SIG-M5 (cell line): ENCODE measurements around the gene SNAPC3.
"Not testable (repeated sequence)": the region's sequence is repeated elsewhere in the genome, so short reads cannot be mapped to it uniquely, and the experiment has no call there.

Experiments
- DNase-seq: peaks from one replicate; lab custom pipeline; 2025; lab: John Stamatoyannopoulos, UW

Gene SNAPC3

GRCh38 chr9:15422372-15423230 lies at the start of gene SNAPC3:
Gene SNAPC3, plus strand, starts transcription at chr9:15422876. Its CDS starts 4 bp downstream, at chr9:15422880.
- DNase-seq = peak; percentile 53

GRCh38 chr9:15373881-15374280 lies 48.8 kb upstream of the SNAPC3 start:
- no peak for DNase-seq

- no peak for DNase-seq
These were observed 48.4 kb upstream of the SNAPC3 start for GRCh38 chr9:15374310-15374709.

- no peak for DNase-seq
These were observed 47.9 kb upstream of the SNAPC3 start for GRCh38 chr9:15374825-15375224.

GRCh38 chr9:15377625-15378540 lies 44.8 kb upstream of the SNAPC3 start:
- DNase-seq = no peak

- not testable (repeated sequence) for DNase-seq
These were observed 43.4 kb upstream of the SNAPC3 start for GRCh38 chr9:15379317-15379716.

- DNase-seq = not testable (repeated sequence)
These were observed 42.8 kb upstream of the SNAPC3 start for GRCh38 chr9:15379888-15380287.

GRCh38 chr9:15381491-15381890 lies 41.2 kb upstream of the SNAPC3 start:
- DNase-seq = no peak

- DNase-seq = no peak
These were observed 36.2 kb upstream of the SNAPC3 start for GRCh38 chr9:15386465-15386864.

GRCh38 chr9:15389173-15389572 lies 33.5 kb upstream of the SNAPC3 start:
- DNase-seq = no peak

GRCh38 chr9:15389631-15390030 lies 33.0 kb upstream of the SNAPC3 start:
- DNase-seq = no peak

GRCh38 chr9:15390201-15390600 lies 32.5 kb upstream of the SNAPC3 start:
- no peak for DNase-seq

GRCh38 chr9:15392363-15392762 lies 30.3 kb upstream of the SNAPC3 start:
- DNase-seq = no peak

- DNase-seq = no peak
These were observed 22.3 kb upstream of the SNAPC3 start for GRCh38 chr9:15400281-15400941.

GRCh38 chr9:15401266-15401665 lies 21.4 kb upstream of the SNAPC3 start:
- DNase-seq = no peak

GRCh38 chr9:15403155-15403554 lies 19.5 kb upstream of the SNAPC3 start:
- DNase-seq = no peak

GRCh38 chr9:15404171-15404570 lies 18.5 kb upstream of the SNAPC3 start:
- no peak for DNase-seq

- no peak for DNase-seq
These were observed 5.8 kb upstream of the SNAPC3 start for GRCh38 chr9:15416880-15417279.

- DNase-seq = no peak
These were observed 5.0 kb upstream of the SNAPC3 start for GRCh38 chr9:15417626-15418025.

- no peak for DNase-seq
These were observed 1.9 kb upstream of the SNAPC3 start for GRCh38 chr9:15420796-15421195.

- DNase-seq = no peak
These were observed 1.1 kb upstream of the SNAPC3 start for GRCh38 chr9:15421532-15421931.

- DNase-seq = no peak
These were observed 695 bp upstream of the SNAPC3 start for GRCh38 chr9:15421990-15422371.
